Measurements from ENCODE around the gene PXDN.

GRCh38 chr2:1664698-1665097 is 79.6 kb downstream of the PXDN start:
- TF ChIP-seq CTCF (IDR thresholded peaks at IDR 0.05) (no peak), POLR2AphosphoS5 (IDR thresholded peaks at IDR 0.05) (no peak)

Data from suprapubic skin (tissue), 3 donors.